Tibial nerve (tissue), 4 donors: ENCODE measurements around the gene PAFAH1B1.

Experiments used
- CTCF ChIP-seq, 5 experiments: fragments of 200-600 bp in 3 of 5; fragments of 450-650 bp in 2 of 5; sonication (generic) in 3 of 5; IDR thresholded peaks; one replicate each; pipeline ENCODE4 v1.5.1; 2016 to 2019; ENCODE audit warnings: antibody characterized with exemption in 5 of 5, mild to moderate bottlenecking in 3 of 5, moderate library complexity in 2 of 5
- EP300 ChIP-seq, 2 donors: sonication (generic); formaldehyde crosslinking; IDR thresholded peaks; one replicate each; pipeline ENCODE4 v1.6.1; 2017; ENCODE audit warnings: antibody characterized with exemption in 2 of 2, mild to moderate bottlenecking in 1 of 2

- TF ChIP-seq CTCF (IDR thresholded peaks at IDR 0.05), result no peak
- no peak for TF ChIP-seq EP300 (IDR thresholded peaks at IDR 0.05)
Observed at GRCh38 chr17:2649191-2649590, 55.7 kb downstream of the PAFAH1B1 start.
